ENCODE measurements around the gene KRT17. TPM values are rescaled to one million over a fixed set of nuclear protein-coding genes. Genes with fewer than 3 reads are reported as not detected.

The KRT17 gene
- total RNA-seq = 1,000 to 10,000 TPM in 2 of 3 donors, 1 to 10 TPM in 1; 1.9 to 1,676 (median 1,373) TPM

DNA sequence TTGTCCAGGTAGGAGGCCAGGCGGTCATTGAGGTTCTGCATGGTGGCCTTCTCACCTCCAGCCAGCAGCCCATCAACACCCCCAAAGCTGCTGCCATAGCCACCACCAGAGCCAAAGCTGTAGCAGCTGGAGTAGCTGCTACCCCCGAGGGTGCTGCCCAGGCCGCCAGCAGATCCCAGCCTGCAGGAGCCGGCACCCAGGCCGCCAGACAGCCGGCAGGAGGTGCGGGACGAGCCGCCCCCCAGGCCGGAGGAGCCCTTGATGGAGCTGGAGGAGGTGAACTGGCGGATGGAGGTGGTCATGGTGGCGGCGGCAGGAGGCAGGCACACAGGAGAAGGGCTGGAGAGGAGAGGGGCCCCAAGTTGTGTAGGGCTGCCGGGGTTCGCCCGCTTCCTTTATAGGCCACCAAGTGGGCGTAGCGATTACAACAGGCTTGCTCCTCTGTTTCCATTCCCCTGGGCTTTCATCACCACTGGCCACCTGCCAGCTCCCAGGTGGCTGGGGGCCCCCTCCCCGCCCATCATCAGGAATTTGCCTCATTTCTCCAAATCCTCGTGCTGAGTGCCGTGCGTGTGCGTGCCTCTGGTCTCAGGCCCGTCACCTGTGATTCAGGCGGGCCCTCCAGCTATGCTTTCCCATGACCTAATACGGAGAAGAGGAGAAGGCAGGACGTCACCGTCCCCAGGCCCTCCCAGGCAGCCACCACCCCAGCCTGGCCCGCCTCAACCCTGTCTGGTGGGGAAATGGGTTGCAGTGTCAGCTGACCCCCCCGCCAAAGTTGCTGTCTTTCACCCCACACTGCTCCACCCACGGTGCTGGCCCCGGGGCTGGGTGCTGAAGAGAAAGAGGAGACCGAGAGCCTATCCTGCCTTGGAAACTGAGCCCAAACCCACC is at the start of gene KRT17:
Gene KRT17 (minus strand): TSS at position 368 of the 894 bp plus-strand sequence. CDS start 66 bp downstream, at position 302.
- Histone ChIP-seq H3K27me3 (no peaks in the 10 kb centered on the region), H3K4me3 (peak within 1 kb of the TSS in 2 of 3 donors; percentile 55 to 63), H3K36me3 (no peaks in the 10 kb centered on the region), H3K4me1 (no peaks in the 10 kb centered on the region), H3K9me3 (no peaks in the 10 kb centered on the region), H3K27ac (peak within 1 kb of the TSS; percentile 87 to 90)
- no peak for TF ChIP-seq POLR2A (IDR thresholded peaks at IDR 0.05)
- TF ChIP-seq POLR2AphosphoS5 (IDR thresholded peaks at IDR 0.05) = peak; percentile 34 to 77 (median 73)
- TF ChIP-seq, protein P1, sequence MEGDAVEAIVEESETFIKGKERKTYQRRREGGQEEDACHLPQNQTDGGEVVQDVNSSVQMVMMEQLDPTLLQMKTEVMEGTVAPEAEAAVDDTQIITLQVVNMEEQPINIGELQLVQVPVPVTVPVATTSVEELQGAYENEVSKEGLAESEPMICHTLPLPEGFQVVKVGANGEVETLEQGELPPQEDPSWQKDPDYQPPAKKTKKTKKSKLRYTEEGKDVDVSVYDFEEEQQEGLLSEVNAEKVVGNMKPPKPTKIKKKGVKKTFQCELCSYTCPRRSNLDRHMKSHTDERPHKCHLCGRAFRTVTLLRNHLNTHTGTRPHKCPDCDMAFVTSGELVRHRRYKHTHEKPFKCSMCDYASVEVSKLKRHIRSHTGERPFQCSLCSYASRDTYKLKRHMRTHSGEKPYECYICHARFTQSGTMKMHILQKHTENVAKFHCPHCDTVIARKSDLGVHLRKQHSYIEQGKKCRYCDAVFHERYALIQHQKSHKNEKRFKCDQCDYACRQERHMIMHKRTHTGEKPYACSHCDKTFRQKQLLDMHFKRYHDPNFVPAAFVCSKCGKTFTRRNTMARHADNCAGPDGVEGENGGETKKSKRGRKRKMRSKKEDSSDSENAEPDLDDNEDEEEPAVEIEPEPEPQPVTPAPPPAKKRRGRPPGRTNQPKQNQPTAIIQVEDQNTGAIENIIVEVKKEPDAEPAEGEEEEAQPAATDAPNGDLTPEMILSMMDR (IDR thresholded peaks at IDR 0.05) = no peak
- DNase-seq (ENCODE audit: low spot score in 2 of 2) = peak; percentile 71 to 97
- intact Hi-C loops (cut with DNase I; ENCODE audit: low total_unique reads) = no loop called here

DNA sequence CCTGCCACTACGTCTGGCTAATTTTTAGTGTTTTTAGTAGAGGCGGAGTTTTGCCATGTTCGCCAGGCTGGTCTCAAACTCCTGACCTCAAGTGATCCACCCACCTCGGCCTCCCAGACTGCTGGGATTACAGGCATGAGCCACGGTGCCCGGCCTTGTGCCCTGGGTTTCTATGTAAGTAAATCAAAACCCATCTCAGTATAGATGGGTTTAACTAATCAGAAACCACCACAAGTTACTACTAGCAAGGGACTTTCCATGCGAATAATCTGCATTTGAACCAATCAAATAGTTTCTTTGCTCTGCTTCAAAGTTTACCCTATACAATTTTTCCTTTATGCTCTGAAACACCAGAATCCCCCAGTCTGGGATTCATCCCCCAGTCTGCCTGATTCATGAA is 47.8 kb upstream of the KRT17 start:
- DNase-seq (ENCODE audit: low spot score in 2 of 2) = no peak
- Histone ChIP-seq H3K27ac (no peak overlapping the region), H3K4me1 (no peaks in the 10 kb centered on the region), H3K36me3 (no peaks in the 10 kb centered on the region), H3K27me3 (no peaks in the 10 kb centered on the region), H3K4me3 (no peak overlapping the region), H3K9me3 (no peaks in the 10 kb centered on the region)
- TF ChIP-seq, protein P1 (IDR thresholded peaks at IDR 0.05) = no peak
- no peak for TF ChIP-seq POLR2A (IDR thresholded peaks at IDR 0.05)
- intact Hi-C loops (cut with DNase I; ENCODE audit: low total_unique reads) = no loop called here

DNA sequence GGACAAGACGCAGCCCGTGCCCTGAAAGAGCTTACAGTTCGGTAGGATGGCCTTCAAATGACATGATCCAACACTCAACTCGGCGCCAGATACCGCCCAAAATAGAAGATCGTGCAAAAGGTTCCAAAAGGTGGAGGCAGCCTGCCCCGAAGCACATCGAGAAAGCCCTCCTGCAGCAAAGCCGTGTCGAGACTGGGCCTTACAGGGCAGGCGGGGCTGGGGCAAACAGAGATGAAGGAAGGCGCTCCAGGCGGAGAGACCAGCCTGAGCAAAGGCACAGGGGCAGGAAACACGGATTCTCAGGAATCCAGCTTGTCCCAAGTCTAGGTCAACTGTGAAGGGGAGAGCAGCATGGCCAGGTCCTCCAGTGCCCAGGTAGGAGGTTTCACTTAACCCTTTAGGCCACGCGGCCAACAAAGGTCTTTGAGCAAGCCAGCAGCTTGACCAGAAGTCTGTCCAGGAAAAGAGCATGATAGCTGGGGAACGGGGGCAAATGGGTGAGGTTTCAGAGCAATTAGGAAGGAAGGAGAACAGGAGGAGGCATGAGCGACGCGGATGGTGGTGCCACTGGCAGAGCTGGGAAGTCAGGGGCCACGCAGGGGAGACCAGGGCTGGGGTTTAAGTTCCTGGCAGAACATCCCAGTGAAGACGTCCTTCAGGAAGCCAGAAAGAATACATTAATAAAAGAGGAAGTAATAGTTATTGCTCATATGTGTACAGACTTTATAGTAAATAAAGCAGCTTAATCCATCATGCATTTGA is 43.1 kb upstream of the KRT17 start:
- H3K27me3 ChIP-seq = no peaks in the 10 kb centered on the region
- H3K36me3 ChIP-seq = no peaks in the 10 kb centered on the region
- no peak for TF ChIP-seq POLR2A (IDR thresholded peaks at IDR 0.05)
- TF ChIP-seq, protein P1 (IDR thresholded peaks at IDR 0.05) = peak in 2 of 3 donors; percentile 1
- peak overlapping the region; percentile 93 to 94 for H3K27ac ChIP-seq
- no peak overlapping the region for H3K4me3 ChIP-seq
- H3K9me3 ChIP-seq = no peaks in the 10 kb centered on the region
- no peak for DNase-seq (ENCODE audit: low spot score in 2 of 2)
- intact Hi-C loops (cut with DNase I; ENCODE audit: low total_unique reads) = no loop called here
- H3K4me1 ChIP-seq = peaks cover 0 to 9% of the 10 kb centered on the region in 2 donors

DNA sequence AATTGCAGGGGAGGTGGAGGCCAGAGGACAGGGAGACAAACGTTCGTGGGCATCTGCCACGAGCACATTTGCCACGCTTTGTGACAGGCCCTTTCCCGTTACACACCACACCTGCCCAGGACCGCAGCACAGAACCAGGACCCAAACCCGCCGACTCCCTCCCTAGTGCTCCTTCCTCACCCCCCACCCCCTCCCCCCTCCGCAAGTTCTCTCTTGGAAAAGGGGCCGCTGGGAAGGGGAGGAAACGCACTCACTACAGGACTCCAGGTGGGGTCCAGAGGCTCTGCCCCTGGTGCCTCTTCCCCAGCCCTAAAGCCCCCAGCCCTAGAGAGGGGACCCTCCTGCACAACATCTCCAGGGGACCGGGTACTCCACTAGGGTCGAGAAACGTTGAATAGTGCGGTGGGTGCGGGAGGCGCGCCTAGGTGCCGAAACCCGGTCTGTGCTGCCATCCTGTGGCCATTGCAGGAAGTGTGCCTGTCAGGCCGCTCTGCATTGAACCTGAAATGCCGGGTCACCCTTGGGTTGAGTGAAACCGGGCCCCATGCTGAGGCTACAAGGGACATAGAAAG is 42.4 kb upstream of the KRT17 start:
- intact Hi-C loops (cut with DNase I; ENCODE audit: low total_unique reads) = no loop called here
- Histone ChIP-seq H3K4me1 (peaks cover 0 to 9% of the 10 kb centered on the region in 2 donors), H3K27me3 (no peaks in the 10 kb centered on the region), H3K36me3 (no peaks in the 10 kb centered on the region), H3K4me3 (peak overlapping the region; percentile 40 to 72 (median 52)), H3K9me3 (no peaks in the 10 kb centered on the region), H3K27ac (peak overlapping the region; percentile 93 to 94)
- TF ChIP-seq, protein P1 (IDR thresholded peaks at IDR 0.05) = peak; percentile 92 to 98 (median 97)
- TF ChIP-seq POLR2A (IDR thresholded peaks at IDR 0.05) (no peak), POLR2AphosphoS5 (IDR thresholded peaks at IDR 0.05) (peak in 1 of 3 donors; percentile 16)
- peak; percentile 71 to 89 for DNase-seq (ENCODE audit: low spot score in 2 of 2)
